Parathyroid adenoma (tissue), 2 donors: Measurements from ENCODE around the gene CLCN6.

Source experiments
- H2AFZ ChIP-seq: fragments of 300-600 bp; sonication (generic); one replicate; pipeline ENCODE4 v1.7.0; 2017; ENCODE audit warnings: antibody characterized with exemption, mild to moderate bottlenecking
- H3K27ac ChIP-seq: fragments of 300-600 bp; sonication (generic); one replicate; pipeline ENCODE4 v1.7.0; 2017
- H3K27me3 ChIP-seq: fragments of 300-600 bp; sonication (generic); one replicate; pipeline ENCODE4 v1.7.0; 2017; ENCODE audit warnings: low read length; ENCODE audit not compliant: control insufficient read depth, insufficient read depth
- H3K36me3 ChIP-seq: fragments of 300-600 bp; sonication (generic); one replicate; pipeline ENCODE4 v1.7.0; 2017; ENCODE audit warnings: low read length; ENCODE audit not compliant: control insufficient read depth, insufficient read depth
- H3K4me1 ChIP-seq: fragments of 300-600 bp; sonication (generic); one replicate; pipeline ENCODE4 v1.7.0; 2017; ENCODE audit warnings: control low read depth
- H3K4me2 ChIP-seq: fragments of 300-600 bp; sonication (generic); one replicate; pipeline ENCODE4 v1.7.0; 2017; ENCODE audit warnings: low read length
- H3K4me3 ChIP-seq: fragments of 300-600 bp; sonication (generic); one replicate; pipeline ENCODE4 v1.7.0; 2017; ENCODE audit warnings: low read depth, low read length
- H3K79me2 ChIP-seq: fragments of 300-600 bp; sonication (generic); one replicate; pipeline ENCODE4 v1.7.0; 2017; ENCODE audit warnings: control low read depth
- H3K9ac ChIP-seq: fragments of 300-600 bp; sonication (generic); one replicate; pipeline ENCODE4 v1.7.0; 2017; ENCODE audit warnings: mild to moderate bottlenecking
- H3K9me3 ChIP-seq: fragments of 300-600 bp; sonication (generic); one replicate; pipeline ENCODE4 v1.7.0; 2017; ENCODE audit warnings: low read length; ENCODE audit not compliant: control insufficient read depth
- CTCF ChIP-seq: fragments of 300-600 bp; sonication (generic); IDR thresholded peaks from one replicate; pipeline ENCODE4 v1.7.0; 2017; ENCODE audit warnings: antibody characterized with exemption, mild to moderate bottlenecking
- donor health status: primary hyperparathyroidism.

Gene CLCN6

DNA sequence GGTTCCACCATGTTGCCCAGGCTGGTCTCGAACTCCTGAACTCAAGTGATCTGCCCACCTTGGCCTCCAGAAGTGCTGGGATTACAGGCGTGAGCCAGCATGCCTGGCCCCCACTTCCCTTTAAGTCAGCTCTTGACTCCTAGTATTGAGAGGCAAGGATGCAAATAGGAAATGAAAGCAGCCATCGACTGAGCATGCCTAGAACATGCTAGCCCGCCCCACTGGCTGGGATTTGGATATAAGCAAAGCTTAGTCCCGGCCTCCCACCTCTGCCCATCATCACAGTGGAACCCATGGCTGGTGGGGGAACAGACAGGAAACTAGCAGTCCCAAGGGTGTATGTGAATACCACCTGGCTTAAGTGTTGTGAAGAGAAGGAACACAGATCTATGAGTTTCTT, 33.5 kb upstream of the CLCN6 start:
- H3K27ac ChIP-seq, result no peak overlapping the region
- H2AFZ ChIP-seq, result no peak overlapping the region
- H3K4me1 ChIP-seq, result no peaks in the 10 kb centered on the region
- no peaks in the 10 kb centered on the region for H3K36me3 ChIP-seq
- H3K9me3 ChIP-seq, result no peaks in the 10 kb centered on the region
- no peak overlapping the region for H3K4me2 ChIP-seq
- H3K9ac ChIP-seq, result no peak overlapping the region
- no peaks in the 10 kb centered on the region for H3K27me3 ChIP-seq
- no peak overlapping the region for H3K4me3 ChIP-seq
- H3K79me2 ChIP-seq, result no peaks in the 10 kb centered on the region
- no peak for TF ChIP-seq CTCF

- H3K9ac ChIP-seq, result no peak overlapping the region
- no peak overlapping the region for H2AFZ ChIP-seq
- no peaks in the 10 kb centered on the region for H3K79me2 ChIP-seq
- no peak overlapping the region for H3K4me2 ChIP-seq
- no peaks in the 10 kb centered on the region for H3K27me3 ChIP-seq
- no peaks in the 10 kb centered on the region for H3K9me3 ChIP-seq
- no peaks in the 10 kb centered on the region for H3K36me3 ChIP-seq
- H3K27ac ChIP-seq, result no peak overlapping the region
- no peak overlapping the region for H3K4me3 ChIP-seq
- H3K4me1 ChIP-seq, result no peaks in the 10 kb centered on the region
- no peak for TF ChIP-seq CTCF
Measured at GRCh38 chr1:11774753-11775152, 31.2 kb upstream of the CLCN6 start.

- no peaks in the 10 kb centered on the region for H3K9me3 ChIP-seq
- no peak for TF ChIP-seq CTCF
- no peak overlapping the region for H2AFZ ChIP-seq
- no peaks in the 10 kb centered on the region for H3K27me3 ChIP-seq
- no peak overlapping the region for H3K4me3 ChIP-seq
- no peaks in the 10 kb centered on the region for H3K4me1 ChIP-seq
- H3K27ac ChIP-seq, result no peak overlapping the region
- no peak overlapping the region for H3K9ac ChIP-seq
- no peak overlapping the region for H3K4me2 ChIP-seq
- H3K79me2 ChIP-seq, result no peaks in the 10 kb centered on the region
- no peaks in the 10 kb centered on the region for H3K36me3 ChIP-seq
Measured at GRCh38 chr1:11777658-11778322, 28.2 kb upstream of the CLCN6 start.

DNA sequence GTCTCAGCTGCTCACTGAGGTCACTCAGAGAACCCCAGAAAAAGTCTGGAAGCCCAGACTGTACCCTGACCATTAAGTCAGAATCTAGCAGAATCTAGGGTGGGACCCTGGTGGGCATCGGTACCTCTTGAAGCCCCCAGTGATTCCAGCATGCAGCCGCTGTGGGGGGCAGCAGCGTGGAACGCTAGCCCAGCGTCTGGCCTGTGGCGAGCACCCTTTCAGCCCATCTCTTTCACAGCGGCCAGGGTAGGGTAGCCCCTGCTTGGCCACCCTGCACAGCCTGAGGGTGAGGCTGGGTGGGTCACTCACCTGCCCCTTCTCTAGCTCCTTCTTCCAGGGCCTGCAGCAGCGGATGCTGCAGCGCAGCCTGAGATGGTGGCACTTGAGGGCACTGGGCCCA, 27.7 kb upstream of the CLCN6 start:
- H3K27ac ChIP-seq, result no peak overlapping the region
- H2AFZ ChIP-seq, result no peak overlapping the region
- H3K4me1 ChIP-seq, result no peaks in the 10 kb centered on the region
- no peak overlapping the region for H3K9ac ChIP-seq
- no peaks in the 10 kb centered on the region for H3K9me3 ChIP-seq
- no peak overlapping the region for H3K4me3 ChIP-seq
- H3K27me3 ChIP-seq, result no peaks in the 10 kb centered on the region
- H3K4me2 ChIP-seq, result no peak overlapping the region
- H3K79me2 ChIP-seq, result no peaks in the 10 kb centered on the region
- H3K36me3 ChIP-seq, result no peaks in the 10 kb centered on the region
- TF ChIP-seq CTCF, result no peak
